NCI-H128 (cell line): ENCODE results near the gene HEPHL1.
A peak's percentile ranks its signal among the peaks of the same experiment; 100 is the strongest.

Experiments
- DNase-seq: peaks from one replicate; lab custom pipeline; 2025; ENCODE audit not compliant: unreplicated experiment; lab: John Stamatoyannopoulos, UW

The HEPHL1 gene

GRCh38 chr11:94024547-94024946 is 3.4 kb downstream of the HEPHL1 start:
- DNase-seq, result no peak

- no peak for DNase-seq
These were observed 4.7 kb downstream of the HEPHL1 start for GRCh38 chr11:94025690-94026394.

GRCh38 chr11:94027210-94027609 is 6.1 kb downstream of the HEPHL1 start:
- DNase-seq, result no peak

- DNase-seq, result no peak
These were observed 7.3 kb downstream of the HEPHL1 start for GRCh38 chr11:94028436-94028835.

- DNase-seq, result no peak
These were observed 8.9 kb downstream of the HEPHL1 start for GRCh38 chr11:94030059-94030458.

GRCh38 chr11:94031625-94032024 is 10.5 kb downstream of the HEPHL1 start:
- no peak for DNase-seq

GRCh38 chr11:94032066-94032465 is 10.9 kb downstream of the HEPHL1 start:
- no peak for DNase-seq

GRCh38 chr11:94032725-94033124 is 11.6 kb downstream of the HEPHL1 start:
- DNase-seq, result no peak

- DNase-seq, result no peak
These were observed 13.1 kb downstream of the HEPHL1 start for GRCh38 chr11:94034207-94034606.

GRCh38 chr11:94036096-94036495 is 14.9 kb downstream of the HEPHL1 start:
- no peak for DNase-seq

GRCh38 chr11:94043241-94043640 is 22.1 kb downstream of the HEPHL1 start:
- DNase-seq, result no peak

GRCh38 chr11:94046796-94047195 is 25.6 kb downstream of the HEPHL1 start:
- no peak for DNase-seq

GRCh38 chr11:94048032-94048709 is 27.0 kb downstream of the HEPHL1 start:
- no peak for DNase-seq

- peak; percentile 34 for DNase-seq
These were observed 28.2 kb downstream of the HEPHL1 start for GRCh38 chr11:94049351-94049750.

GRCh38 chr11:94058630-94059029 is 37.5 kb downstream of the HEPHL1 start:
- DNase-seq, result no peak

- no peak for DNase-seq
These were observed 37.9 kb downstream of the HEPHL1 start for GRCh38 chr11:94059065-94059464.

GRCh38 chr11:94060401-94060800 is 39.2 kb downstream of the HEPHL1 start:
- no peak for DNase-seq

- no peak for DNase-seq
These were observed 41.2 kb downstream of the HEPHL1 start for GRCh38 chr11:94062360-94062759.

GRCh38 chr11:94066901-94067429 is 45.8 kb downstream of the HEPHL1 start:
- DNase-seq, result no peak

- DNase-seq, result no peak
These were observed 47.6 kb downstream of the HEPHL1 start for GRCh38 chr11:94068764-94069163.

- no peak for DNase-seq
These were observed 56.6 kb downstream of the HEPHL1 start for GRCh38 chr11:94077552-94078293.

GRCh38 chr11:94084164-94084563 is 63.0 kb downstream of the HEPHL1 start:
- DNase-seq, result no peak
